Stimulated activated CD4-positive, alpha-beta T cell treated with anti-CD3 and anti-CD28 coated beads, Interleukin-1b, Interleukin-23, amount 100 ng/mL, for 1 hour (primary cell): ENCODE data around the gene SPATA32.
"Not testable (repeated sequence)": the region's sequence is repeated elsewhere in the genome, so short reads cannot be mapped to it uniquely, and the experiment has no call there.

Source experiments
- DNase-seq, 2 donors: peaks; one replicate each; pipeline ENCODE4 v3.0.0-alpha.2; 2020; ENCODE audit warnings: low read depth in 2 of 2

Gene SPATA32

GRCh38 chr17:45270828-45271418 is 9.0 kb upstream of the SPATA32 start:
- peak in 1 of 2 donors; percentile 30 for DNase-seq

GRCh38 chr17:45269912-45270311 is 8.0 kb upstream of the SPATA32 start:
- DNase-seq, result no peak

- DNase-seq, result no peak
Observed at GRCh38 chr17:45267436-45268055, 5.7 kb upstream of the SPATA32 start.

GRCh38 chr17:45266372-45266926 is 4.6 kb upstream of the SPATA32 start:
- no peak for DNase-seq

GRCh38 chr17:45265821-45266220 is 3.9 kb upstream of the SPATA32 start:
- DNase-seq, result no peak

GRCh38 chr17:45264988-45265387 is 3.1 kb upstream of the SPATA32 start:
- DNase-seq, result no peak

- no peak for DNase-seq
Observed at GRCh38 chr17:45264430-45264829, 2.5 kb upstream of the SPATA32 start.

- DNase-seq, result no peak
Observed at GRCh38 chr17:45263477-45263860, 1.6 kb upstream of the SPATA32 start.

GRCh38 chr17:45262516-45263476 is 902 bp upstream of the SPATA32 start:
- no peak for DNase-seq

- no peak for DNase-seq
Observed at GRCh38 chr17:45260204-45260783, 1.6 kb downstream of the SPATA32 start.

GRCh38 chr17:45258981-45259380 is 2.9 kb downstream of the SPATA32 start:
- DNase-seq, result no peak

GRCh38 chr17:45257115-45257514 is 4.8 kb downstream of the SPATA32 start:
- no peak for DNase-seq

GRCh38 chr17:45256114-45256966 is 5.6 kb downstream of the SPATA32 start:
- DNase-seq, result no peak

GRCh38 chr17:45255358-45255757 is 6.5 kb downstream of the SPATA32 start:
- DNase-seq, result no peak

- no peak for DNase-seq
Observed at GRCh38 chr17:45253879-45254278, 8.0 kb downstream of the SPATA32 start.

GRCh38 chr17:45253237-45253636 is 8.7 kb downstream of the SPATA32 start:
- DNase-seq, result not testable (repeated sequence)

GRCh38 chr17:45251931-45252330 is 10.0 kb downstream of the SPATA32 start:
- DNase-seq, result no peak

GRCh38 chr17:45248132-45248957 is 13.5 kb downstream of the SPATA32 start:
- peak in 1 of 2 donors; percentile 53 for DNase-seq

GRCh38 chr17:45247429-45248131 is 14.3 kb downstream of the SPATA32 start:
- peak; percentile 92 for DNase-seq
